Umbilical cord (tissue), 2 donors: ENCODE results near the gene AHNAK2. TPM values are rescaled to one million over a fixed set of nuclear protein-coding genes. Genes with fewer than 3 reads are reported as not detected.
A peak's percentile ranks its signal among the peaks of the same experiment; 100 is the strongest.
"Not testable (repeated sequence)": the region's sequence is repeated elsewhere in the genome, so short reads cannot be mapped to it uniquely, and the experiment has no call there.

ENCODE experiments used
- DNase-seq: peaks from one replicate; pipeline ENCODE4 v3.0.0-alpha.2; 2015; ENCODE audit warnings: low spot score
- total RNA-seq: library from RNA; depleted of rRNA; stranded (reverse); fragments of >200 nt; gene quantifications from one replicate; pipeline ENCODE4 v1.2.3, GENCODE V29; 2014; ENCODE audit warnings: low replicate concordance; ENCODE audit not compliant: insufficient read depth

Gene AHNAK2
- total RNA-seq, 1 donor from 2014 or later = 59.0 TPM

- no peak for DNase-seq
These were observed 50.8 kb downstream of the AHNAK2 start for GRCh38 chr14:104927432-104927816.

- DNase-seq = peak; percentile 23
These were observed 51.3 kb downstream of the AHNAK2 start for GRCh38 chr14:104926619-104927431.

- DNase-seq = no peak
These were observed 52.1 kb downstream of the AHNAK2 start for GRCh38 chr14:104925855-104926609.

GRCh38 chr14:104925214-104925854, 52.8 kb downstream of the AHNAK2 start:
- DNase-seq = no peak

GRCh38 chr14:104924421-104925213, 53.6 kb downstream of the AHNAK2 start, which contains the start of gene PLD4:
Gene PLD4, plus strand, starts transcription at chr14:104924879. Its CDS starts 2,262 bp downstream, at chr14:104927141.
- DNase-seq = no peak

GRCh38 chr14:104923640-104924420, 54.3 kb downstream of the AHNAK2 start:
- no peak for DNase-seq

GRCh38 chr14:104919993-104920315, 58.2 kb downstream of the AHNAK2 start:
- DNase-seq = no peak

GRCh38 chr14:104919152-104919992, 58.8 kb downstream of the AHNAK2 start:
- not testable (repeated sequence) for DNase-seq

- no peak for DNase-seq
These were observed 60.2 kb downstream of the AHNAK2 start for GRCh38 chr14:104917993-104918392.

- no peak for DNase-seq
These were observed 61.1 kb downstream of the AHNAK2 start for GRCh38 chr14:104917116-104917515.

- DNase-seq = no peak
These were observed 64.7 kb downstream of the AHNAK2 start for GRCh38 chr14:104913435-104913834.

GRCh38 chr14:104912053-104912452, 66.1 kb downstream of the AHNAK2 start:
- no peak for DNase-seq

GRCh38 chr14:104908303-104908702, 69.9 kb downstream of the AHNAK2 start:
- DNase-seq = no peak

GRCh38 chr14:104905579-104905933, 72.6 kb downstream of the AHNAK2 start:
- DNase-seq = not testable (repeated sequence)

GRCh38 chr14:104904650-104905578, 73.3 kb downstream of the AHNAK2 start:
- not testable (repeated sequence) for DNase-seq

- DNase-seq = no peak
These were observed 74.2 kb downstream of the AHNAK2 start for GRCh38 chr14:104903990-104904389.

- no peak for DNase-seq
These were observed 77.3 kb downstream of the AHNAK2 start for GRCh38 chr14:104900639-104901512.

- no peak for DNase-seq
These were observed 78.4 kb downstream of the AHNAK2 start for GRCh38 chr14:104899781-104900180.
